ENCODE results near the gene COL21A1.

The COL21A1 gene

GRCh38 chr6:56040223-56040622 is 207.2 kb downstream of the COL21A1 start:
- FAIRE-seq (no peak), DNase-seq (ENCODE audit: insufficient read length) (no peak)
- TF ChIP-seq POLR2AphosphoS5 (IDR thresholded peaks at IDR 0.05; ENCODE audit: low read depth, low read length) (no peak), POLR2A (IDR thresholded peaks at IDR 0.05; ENCODE audit: low read depth, low read length) (no peak), TAF1 (IDR thresholded peaks at IDR 0.05; ENCODE audit: borderline replicate concordance, low read depth, low read length) (no peak)

GRCh38 chr6:56038764-56039163 is 208.6 kb downstream of the COL21A1 start:
- DNase-seq (ENCODE audit: insufficient read length) (no peak), FAIRE-seq (no peak)
- TF ChIP-seq TAF1 (IDR thresholded peaks at IDR 0.05; ENCODE audit: borderline replicate concordance, low read depth, low read length) = no peak
- no peak for TF ChIP-seq POLR2A (IDR thresholded peaks at IDR 0.05; ENCODE audit: low read depth, low read length)
- no peak for TF ChIP-seq POLR2AphosphoS5 (IDR thresholded peaks at IDR 0.05; ENCODE audit: low read depth, low read length)

GRCh38 chr6:56037601-56038000 is 209.8 kb downstream of the COL21A1 start:
- FAIRE-seq = no peak

GRCh38 chr6:56036916-56037600 is 210.3 kb downstream of the COL21A1 start:
- FAIRE-seq = no peak
- DNase-seq (ENCODE audit: insufficient read length) = no peak
- TF ChIP-seq TAF1 (IDR thresholded peaks at IDR 0.05; ENCODE audit: borderline replicate concordance, low read depth, low read length) (no peak), POLR2A (IDR thresholded peaks at IDR 0.05; ENCODE audit: low read depth, low read length) (no peak), POLR2AphosphoS5 (IDR thresholded peaks at IDR 0.05; ENCODE audit: low read depth, low read length) (no peak)

More at GRCh38 chr6:56037601-56038000, 209.8 kb downstream of the COL21A1 start:
- no peak for DNase-seq (ENCODE audit: insufficient read length)
- TF ChIP-seq TAF1 (IDR thresholded peaks at IDR 0.05; ENCODE audit: borderline replicate concordance, low read depth, low read length) (no peak), POLR2A (IDR thresholded peaks at IDR 0.05; ENCODE audit: low read depth, low read length) (no peak), POLR2AphosphoS5 (IDR thresholded peaks at IDR 0.05; ENCODE audit: low read depth, low read length) (no peak)

- no peak for TF ChIP-seq POLR2A (IDR thresholded peaks at IDR 0.05; ENCODE audit: low read depth, low read length)
- TF ChIP-seq POLR2AphosphoS5 (IDR thresholded peaks at IDR 0.05; ENCODE audit: low read depth, low read length) = no peak
- no peak for TF ChIP-seq TAF1 (IDR thresholded peaks at IDR 0.05; ENCODE audit: borderline replicate concordance, low read depth, low read length)
- no peak for FAIRE-seq
- DNase-seq (ENCODE audit: insufficient read length) = no peak
These were observed 214.0 kb downstream of the COL21A1 start for GRCh38 chr6:56033401-56033800.

- TF ChIP-seq TAF1 (IDR thresholded peaks at IDR 0.05; ENCODE audit: borderline replicate concordance, low read depth, low read length) (no peak), POLR2A (IDR thresholded peaks at IDR 0.05; ENCODE audit: low read depth, low read length) (no peak), POLR2AphosphoS5 (IDR thresholded peaks at IDR 0.05; ENCODE audit: low read depth, low read length) (no peak)
- no peak for DNase-seq (ENCODE audit: insufficient read length)
- no peak for FAIRE-seq
These were observed 214.6 kb downstream of the COL21A1 start for GRCh38 chr6:56032715-56033260.

GRCh38 chr6:56027865-56028264 is 219.5 kb downstream of the COL21A1 start:
- TF ChIP-seq TAF1 (IDR thresholded peaks at IDR 0.05; ENCODE audit: borderline replicate concordance, low read depth, low read length) (no peak), POLR2AphosphoS5 (IDR thresholded peaks at IDR 0.05; ENCODE audit: low read depth, low read length) (no peak), POLR2A (IDR thresholded peaks at IDR 0.05; ENCODE audit: low read depth, low read length) (no peak)
- FAIRE-seq = no peak
- no peak for DNase-seq (ENCODE audit: insufficient read length)

GRCh38 chr6:56026455-56027180 is 220.8 kb downstream of the COL21A1 start:
- FAIRE-seq = no peak
- no peak for TF ChIP-seq POLR2A (IDR thresholded peaks at IDR 0.05; ENCODE audit: low read depth, low read length)
- TF ChIP-seq POLR2AphosphoS5 (IDR thresholded peaks at IDR 0.05; ENCODE audit: low read depth, low read length) = no peak
- TF ChIP-seq TAF1 (IDR thresholded peaks at IDR 0.05; ENCODE audit: borderline replicate concordance, low read depth, low read length) = no peak
- DNase-seq (ENCODE audit: insufficient read length) = no peak

GRCh38 chr6:56025795-56026194 is 221.6 kb downstream of the COL21A1 start:
- no peak for FAIRE-seq
- TF ChIP-seq POLR2A (IDR thresholded peaks at IDR 0.05; ENCODE audit: low read depth, low read length) = no peak
- no peak for DNase-seq (ENCODE audit: insufficient read length)

- no peak for DNase-seq (ENCODE audit: insufficient read length)
These were observed 222.4 kb downstream of the COL21A1 start for GRCh38 chr6:56024931-56025330.

GRCh38 chr6:56023829-56024228 is 223.6 kb downstream of the COL21A1 start:
- no peak for FAIRE-seq

More at GRCh38 chr6:56024931-56025330, 222.4 kb downstream of the COL21A1 start:
- no peak for FAIRE-seq
- TF ChIP-seq POLR2A (IDR thresholded peaks at IDR 0.05; ENCODE audit: low read depth, low read length) (no peak), TAF1 (IDR thresholded peaks at IDR 0.05; ENCODE audit: borderline replicate concordance, low read depth, low read length) (no peak), POLR2AphosphoS5 (IDR thresholded peaks at IDR 0.05; ENCODE audit: low read depth, low read length) (no peak)

GRCh38 chr6:56022678-56023077 is 224.7 kb downstream of the COL21A1 start:
- FAIRE-seq = no peak
- TF ChIP-seq TAF1 (IDR thresholded peaks at IDR 0.05; ENCODE audit: borderline replicate concordance, low read depth, low read length) = no peak
- TF ChIP-seq POLR2AphosphoS5 (IDR thresholded peaks at IDR 0.05; ENCODE audit: low read depth, low read length) = no peak
- no peak for TF ChIP-seq POLR2A (IDR thresholded peaks at IDR 0.05; ENCODE audit: low read depth, low read length)
- DNase-seq (ENCODE audit: insufficient read length) = no peak

More at GRCh38 chr6:56023829-56024228, 223.6 kb downstream of the COL21A1 start:
- TF ChIP-seq TAF1 (IDR thresholded peaks at IDR 0.05; ENCODE audit: borderline replicate concordance, low read depth, low read length) = no peak
- TF ChIP-seq POLR2AphosphoS5 (IDR thresholded peaks at IDR 0.05; ENCODE audit: low read depth, low read length) = no peak
- no peak for TF ChIP-seq POLR2A (IDR thresholded peaks at IDR 0.05; ENCODE audit: low read depth, low read length)
- DNase-seq (ENCODE audit: insufficient read length) = no peak

Measured in GM12892 (cell line).